AG10803 (cell line): ENCODE measurements around the gene B3GALT5.

Experiments
- DNase-seq: peaks from one replicate; pipeline ENCODE4 v3.0.0; 2010; ENCODE audit warnings: low read depth
- H3K4me3 ChIP-seq: 2 replicates; pipeline ENCODE4 v1.5.1; 2011; ENCODE audit warnings: mild to moderate bottlenecking, low read length, control low read depth
- TF ChIP-seq, protein P1 (sequence below): conservative IDR thresholded peaks from 2 replicates; pipeline ENCODE4 v1.5.1; 2011; ENCODE audit warnings: mild to moderate bottlenecking, low read length, control low read depth, inconsistent platforms

The B3GALT5 gene

DNA sequence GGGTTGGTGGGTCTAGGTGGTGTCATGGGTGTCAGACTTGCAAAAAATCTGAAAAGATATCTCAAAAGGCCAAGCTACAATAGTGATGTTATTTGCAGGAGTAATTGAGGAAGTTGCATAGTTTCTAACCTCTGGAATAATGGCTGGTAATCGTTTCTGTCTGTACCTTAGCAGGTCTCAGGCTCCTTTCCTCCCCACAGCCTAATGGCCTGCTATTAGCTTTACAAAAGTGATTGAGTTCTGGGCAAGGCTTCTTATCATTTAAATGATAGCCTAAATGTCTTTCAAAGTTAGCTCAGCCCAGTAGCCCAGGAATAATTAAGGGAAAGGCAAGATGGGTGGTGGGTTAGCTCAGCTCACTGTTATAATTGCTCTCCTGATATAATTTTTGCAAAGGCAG lies 94.6 kb downstream of the B3GALT5 start:
- no peak for DNase-seq
- TF ChIP-seq, protein P1, sequence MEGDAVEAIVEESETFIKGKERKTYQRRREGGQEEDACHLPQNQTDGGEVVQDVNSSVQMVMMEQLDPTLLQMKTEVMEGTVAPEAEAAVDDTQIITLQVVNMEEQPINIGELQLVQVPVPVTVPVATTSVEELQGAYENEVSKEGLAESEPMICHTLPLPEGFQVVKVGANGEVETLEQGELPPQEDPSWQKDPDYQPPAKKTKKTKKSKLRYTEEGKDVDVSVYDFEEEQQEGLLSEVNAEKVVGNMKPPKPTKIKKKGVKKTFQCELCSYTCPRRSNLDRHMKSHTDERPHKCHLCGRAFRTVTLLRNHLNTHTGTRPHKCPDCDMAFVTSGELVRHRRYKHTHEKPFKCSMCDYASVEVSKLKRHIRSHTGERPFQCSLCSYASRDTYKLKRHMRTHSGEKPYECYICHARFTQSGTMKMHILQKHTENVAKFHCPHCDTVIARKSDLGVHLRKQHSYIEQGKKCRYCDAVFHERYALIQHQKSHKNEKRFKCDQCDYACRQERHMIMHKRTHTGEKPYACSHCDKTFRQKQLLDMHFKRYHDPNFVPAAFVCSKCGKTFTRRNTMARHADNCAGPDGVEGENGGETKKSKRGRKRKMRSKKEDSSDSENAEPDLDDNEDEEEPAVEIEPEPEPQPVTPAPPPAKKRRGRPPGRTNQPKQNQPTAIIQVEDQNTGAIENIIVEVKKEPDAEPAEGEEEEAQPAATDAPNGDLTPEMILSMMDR, result no peak
- no peak overlapping the region for H3K4me3 ChIP-seq

DNA sequence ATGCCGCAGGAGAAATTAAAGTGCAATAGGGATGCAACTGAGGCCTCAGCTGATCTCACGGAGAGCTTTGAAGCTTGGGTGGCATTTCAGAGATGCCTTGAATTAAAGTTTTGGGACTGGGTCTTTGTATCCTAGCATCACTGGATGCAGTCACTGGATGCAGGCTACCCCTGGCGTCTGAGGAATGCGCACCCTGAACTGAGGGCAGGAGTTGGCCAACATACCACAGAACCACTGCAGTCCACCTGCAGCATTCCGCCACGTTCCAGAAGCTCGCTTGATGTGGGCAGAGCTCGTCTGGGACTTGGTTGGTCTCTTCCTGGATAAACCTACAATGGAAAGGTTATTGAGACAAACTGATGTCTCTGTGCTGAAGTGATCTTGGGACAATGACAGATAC lies 98.1 kb downstream of the B3GALT5 start:
- H3K4me3 ChIP-seq, result no peak overlapping the region
- no peak for DNase-seq
- TF ChIP-seq, protein P1, result no peak

GRCh38 chr21:39712273-39712672 lies 99.5 kb downstream of the B3GALT5 start:
- H3K4me3 ChIP-seq, result no peak overlapping the region
- TF ChIP-seq, protein P1, result no peak
- DNase-seq, result no peak

DNA sequence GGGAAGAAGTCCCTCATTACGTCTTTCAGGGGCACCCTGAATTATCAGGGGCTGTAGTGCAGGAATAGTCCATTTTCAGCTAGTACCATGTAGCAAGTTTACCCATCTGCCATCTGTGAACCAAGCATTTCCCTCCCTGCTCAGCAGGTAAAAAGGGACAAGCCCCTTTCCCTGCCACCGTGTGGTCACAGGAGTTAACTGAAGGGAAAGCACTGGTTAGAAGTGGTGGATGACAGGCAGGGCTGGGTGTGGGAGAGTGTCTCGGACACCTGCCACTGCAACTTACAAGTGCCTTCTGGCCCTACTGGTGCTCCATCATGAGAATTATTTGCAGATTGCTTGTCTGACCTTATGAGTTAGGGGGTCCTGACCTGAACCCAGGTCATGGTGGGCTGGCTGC lies 100.2 kb downstream of the B3GALT5 start:
- TF ChIP-seq, protein P1, result no peak
- no peak for DNase-seq
- no peak overlapping the region for H3K4me3 ChIP-seq

- no peak for DNase-seq
- no peak overlapping the region for H3K4me3 ChIP-seq
- TF ChIP-seq, protein P1, result no peak
These were observed 101.2 kb downstream of the B3GALT5 start for GRCh38 chr21:39713905-39714304.

- no peak overlapping the region for H3K4me3 ChIP-seq
- no peak for DNase-seq
- TF ChIP-seq, protein P1, result no peak
These were observed 101.6 kb downstream of the B3GALT5 start for GRCh38 chr21:39714331-39714730.

DNA sequence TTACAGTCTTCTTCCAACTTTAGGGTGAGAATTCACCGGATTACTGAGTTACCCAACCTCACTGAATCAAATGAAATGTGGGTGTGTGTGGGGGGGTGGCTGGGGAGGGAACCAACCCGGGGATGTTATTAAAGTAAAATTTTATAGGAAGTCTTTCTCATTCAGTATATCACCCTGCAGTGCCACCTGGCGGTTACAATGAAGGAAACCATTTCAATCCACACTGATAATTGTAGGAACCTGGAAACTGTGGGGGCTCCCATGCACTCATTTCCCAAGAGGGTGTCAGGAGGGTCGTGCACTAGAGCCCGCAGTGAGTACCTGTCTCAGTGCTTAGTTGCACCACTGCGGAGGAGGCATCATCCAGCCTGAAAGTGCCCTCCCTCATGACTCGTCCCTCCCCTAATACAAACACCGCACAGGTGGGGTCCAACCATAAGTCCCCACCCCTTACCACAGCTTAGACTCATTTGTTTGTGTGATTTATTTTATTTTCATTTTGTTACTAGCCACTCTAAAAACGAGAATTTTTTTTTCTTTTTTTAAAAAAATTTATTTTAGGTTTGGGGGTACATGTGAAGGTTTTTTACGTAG lies 103.2 kb downstream of the B3GALT5 start:
- no peak overlapping the region for H3K4me3 ChIP-seq
- TF ChIP-seq, protein P1, result peak; percentile 70
- peak; percentile 40 for DNase-seq
